A673 (cell line): ENCODE data around the gene PHAX.
"Not testable (repeated sequence)": the region's sequence is repeated elsewhere in the genome, so short reads cannot be mapped to it uniquely, and the experiment has no call there.

Source experiments
- CTCF ChIP-seq: fragments of 300-800, 200-600 bp; sonication (generic); conservative IDR thresholded peaks from 2 replicates; pipeline ENCODE4 v1.5.1; 2017; ENCODE audit warnings: low read depth, mild to moderate bottlenecking, antibody characterized with exemption, low read length, moderate library complexity, mixed read lengths
- EZH2 ChIP-seq: fragments of 200-600 bp; sonication (generic); IDR thresholded peaks from 2 replicates; pipeline ENCODE4 v1.6.1; 2017; ENCODE audit warnings: borderline replicate concordance, low read depth, mild to moderate bottlenecking, mixed read lengths, antibody characterized with exemption, low read length; ENCODE audit not compliant: poor library complexity, severe bottlenecking

- not testable (repeated sequence) for TF ChIP-seq CTCF, EZH2
Measured at GRCh38 chr5:126617603-126618002, 16.9 kb downstream of the PHAX start.
